DOHH2 (cell line): ENCODE measurements around the gene C1QB.

ENCODE experiments used
- H3F3A ChIP-seq: fragments of 200-600 bp; sonication (generic), shearing (Covaris generic); 2 replicates; pipeline ENCODE4 v1.6.0; 2016; ENCODE audit warnings: antibody characterized with exemption, mild to moderate bottlenecking; ENCODE audit not compliant: control insufficient read depth, insufficient read depth
- H3K27ac ChIP-seq: fragments of 200-600 bp; sonication (generic); 2 replicates; pipeline ENCODE4 v1.5.1; 2014; ENCODE audit warnings: low read depth, mild to moderate bottlenecking, low read length, moderate library complexity
- H3K27me3 ChIP-seq: fragments of 200-600 bp; sonication (generic); 2 replicates; pipeline ENCODE4 v1.6.1; 2014; ENCODE audit warnings: mild to moderate bottlenecking, low read length, mixed read lengths; ENCODE audit not compliant: control insufficient read depth
- H3K36me3 ChIP-seq: fragments of 200-600 bp; sonication (generic); 2 replicates; pipeline ENCODE4 v1.6.1; 2014; ENCODE audit warnings: mild to moderate bottlenecking, low read length, moderate library complexity, mixed read lengths; ENCODE audit not compliant: control insufficient read depth
- H3K4me1 ChIP-seq: fragments of 200-600 bp; sonication (generic); 2 replicates; pipeline ENCODE4 v1.6.1; 2014; ENCODE audit warnings: mild to moderate bottlenecking, low read length, mixed read lengths; ENCODE audit not compliant: control insufficient read depth
- H3K4me2 ChIP-seq: fragments of 200-600 bp; sonication (generic); 2 replicates; pipeline ENCODE4 v1.6.0; 2014; ENCODE audit warnings: mild to moderate bottlenecking, low read length, moderate library complexity
- H3K4me3 ChIP-seq: fragments of 200-600 bp; sonication (generic); 2 replicates; pipeline ENCODE4 v1.5.1; 2014; ENCODE audit warnings: mild to moderate bottlenecking, low read length, mixed read lengths
- H3K79me2 ChIP-seq: fragments of 200-600 bp; sonication (generic); 2 replicates; pipeline ENCODE4 v1.6.1; 2014; ENCODE audit warnings: mild to moderate bottlenecking, low read length, mixed read lengths; ENCODE audit not compliant: control insufficient read depth
- H3K9me2 ChIP-seq: fragments of 200-600 bp; sonication (generic); replicated peaks from 2 replicates; pipeline ENCODE4 v1.6.1; 2014; ENCODE audit warnings: mild to moderate bottlenecking, low read length, mixed read lengths; ENCODE audit not compliant: control insufficient read depth
- H3K9me3 ChIP-seq: fragments of 200-600 bp; sonication (generic); 2 replicates; pipeline ENCODE4 v1.6.1; 2014; ENCODE audit warnings: antibody characterized with exemption, low read length, mixed read lengths; ENCODE audit not compliant: control insufficient read depth, insufficient read depth
- H4K20me1 ChIP-seq: fragments of 200-600 bp; sonication (generic); 2 replicates; pipeline ENCODE4 v1.6.0; 2014; ENCODE audit warnings: low read depth, mild to moderate bottlenecking, antibody characterized with exemption, low read length, moderate library complexity; ENCODE audit not compliant: control insufficient read depth, insufficient read depth
- CTCF ChIP-seq: fragments of 200-600 bp; sonication (generic); IDR thresholded peaks from one replicate; pipeline ENCODE4 v1.5.1; 2014; ENCODE audit warnings: antibody characterized with exemption, mild to moderate bottlenecking, low read depth, low read length; ENCODE audit not compliant: poor library complexity, severe bottlenecking
- EZH2phosphoT487 ChIP-seq: fragments of 200-600 bp; sonication (generic); IDR thresholded peaks from 2 replicates; pipeline ENCODE4 v1.6.1; 2017; ENCODE audit warnings: borderline replicate concordance, mild to moderate bottlenecking, antibody characterized with exemption, low read length, moderate library complexity, mixed read lengths

Gene C1QB

GRCh38 chr1:22683547-22683946 is 30.5 kb downstream of the C1QB start:
- Histone ChIP-seq H3K4me2 (no peak overlapping the region), H3F3A (no peaks in the 10 kb centered on the region), H3K27me3 (peaks cover 3% of the 10 kb centered on the region; the same call in 1 of the 2 replicates), H4K20me1 (no peaks in the 10 kb centered on the region), H3K27ac (no peak overlapping the region), H3K9me2 (no peaks in the 10 kb centered on the region), H3K4me1 (no peaks in the 10 kb centered on the region), H3K79me2 (no peaks in the 10 kb centered on the region), H3K36me3 (no peaks in the 10 kb centered on the region), H3K9me3 (peaks cover 6% of the 10 kb centered on the region; the same call in 1 of the 2 replicates), H3K4me3 (no peak overlapping the region)
- TF ChIP-seq EZH2phosphoT487 (no peak), CTCF (no peak)

- no peaks in the 10 kb centered on the region for H3K4me1 ChIP-seq
- H3K79me2 ChIP-seq = no peaks in the 10 kb centered on the region
- no peaks in the 10 kb centered on the region for H3K36me3 ChIP-seq
- no peaks in the 10 kb centered on the region for H4K20me1 ChIP-seq
- no peak for TF ChIP-seq CTCF
- no peak for TF ChIP-seq EZH2phosphoT487
- H3K4me2 ChIP-seq = no peak overlapping the region
- no peak overlapping the region for H3K27ac ChIP-seq
- no peak overlapping the region for H3K4me3 ChIP-seq
- H3F3A ChIP-seq = no peaks in the 10 kb centered on the region
- H3K9me3 ChIP-seq = no peaks in the 10 kb centered on the region
- H3K9me2 ChIP-seq = no peaks in the 10 kb centered on the region
- peaks cover 3% of the 10 kb centered on the region; the same call in 1 of the 2 replicates for H3K27me3 ChIP-seq
Measured at GRCh38 chr1:22685591-22686059, 32.6 kb downstream of the C1QB start.

GRCh38 chr1:22687191-22687590 is 34.2 kb downstream of the C1QB start:
- no peaks in the 10 kb centered on the region for H3K4me1 ChIP-seq
- no peaks in the 10 kb centered on the region for H3F3A ChIP-seq
- H3K36me3 ChIP-seq = no peaks in the 10 kb centered on the region
- TF ChIP-seq EZH2phosphoT487 (no peak), CTCF (no peak)
- no peak overlapping the region for H3K27ac ChIP-seq
- H3K27me3 ChIP-seq = peaks cover 3% of the 10 kb centered on the region; the same call in 1 of the 2 replicates
- H3K4me3 ChIP-seq = no peak overlapping the region
- H3K9me2 ChIP-seq = no peaks in the 10 kb centered on the region
- no peaks in the 10 kb centered on the region for H3K9me3 ChIP-seq
- H3K4me2 ChIP-seq = no peak overlapping the region
- no peaks in the 10 kb centered on the region for H3K79me2 ChIP-seq
- no peaks in the 10 kb centered on the region; the same call in 1 of the 2 replicates for H4K20me1 ChIP-seq
